GM21515 (cell line): ENCODE data around the gene TBXAS1.
"Not testable (repeated sequence)": the region's sequence is repeated elsewhere in the genome, so short reads cannot be mapped to it uniquely, and the experiment has no call there.

Experiments used
- ATAC-seq: cut with Tn5 transposase; IDR thresholded peaks from one replicate; pipeline ENCODE4 v1.9.1; 2021; ENCODE audit not compliant: unreplicated experiment

TBXAS1 gene

DNA sequence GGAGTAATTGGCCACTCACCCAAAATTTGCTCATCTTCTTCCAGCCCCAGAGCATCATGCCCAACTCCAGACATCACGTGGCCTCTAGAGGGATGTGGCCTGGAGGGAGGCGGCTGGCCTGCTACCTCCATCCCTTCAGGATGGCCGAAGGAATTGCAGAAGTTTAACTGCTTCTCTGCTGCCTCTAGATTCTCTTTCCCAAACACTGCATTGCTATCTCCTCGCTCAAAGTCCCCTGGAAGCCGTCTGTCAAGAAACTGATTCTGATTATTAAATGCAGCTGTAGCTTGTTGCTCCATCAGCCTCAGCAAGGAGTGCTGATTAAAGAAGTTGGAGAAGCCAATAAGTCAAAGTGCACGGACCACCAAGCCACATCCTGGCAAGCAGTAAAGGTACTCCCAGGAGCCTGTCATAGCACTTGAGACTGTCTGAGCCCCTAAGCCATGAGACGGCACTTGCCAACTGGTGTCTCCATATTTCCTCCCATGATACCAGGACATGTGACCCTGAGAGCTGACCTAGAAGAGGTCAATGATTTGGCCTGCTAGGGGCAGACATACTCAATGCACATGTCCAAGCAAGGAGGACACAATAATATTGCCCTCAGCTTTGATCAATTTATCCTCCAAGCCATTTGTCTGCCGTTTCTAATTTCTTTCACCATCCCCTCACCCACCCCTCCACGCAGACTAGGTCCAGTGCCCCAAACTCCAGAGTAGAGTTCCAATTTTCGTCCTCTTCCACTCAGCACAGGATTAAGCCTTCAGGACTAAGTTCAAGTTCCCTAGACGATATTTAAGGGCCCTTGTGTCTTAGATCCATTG, 84.2 kb downstream of the TBXAS1 start:
- ATAC-seq, result no peak

DNA sequence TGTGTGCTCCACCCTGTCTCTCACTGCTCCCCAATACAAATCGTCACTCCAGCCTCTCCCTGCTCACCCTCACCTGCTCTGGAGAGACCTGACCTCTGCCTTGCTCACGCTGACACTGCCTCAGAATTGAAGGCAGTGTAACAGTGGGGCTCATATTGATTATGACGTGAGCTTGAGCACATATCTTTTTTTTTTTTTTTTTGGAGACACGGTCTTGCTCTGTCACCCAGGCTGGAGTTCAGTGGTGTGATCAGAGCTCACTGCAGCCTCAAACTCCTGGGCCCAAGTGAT, 84.7 kb downstream of the TBXAS1 start:
- ATAC-seq, result no peak

DNA sequence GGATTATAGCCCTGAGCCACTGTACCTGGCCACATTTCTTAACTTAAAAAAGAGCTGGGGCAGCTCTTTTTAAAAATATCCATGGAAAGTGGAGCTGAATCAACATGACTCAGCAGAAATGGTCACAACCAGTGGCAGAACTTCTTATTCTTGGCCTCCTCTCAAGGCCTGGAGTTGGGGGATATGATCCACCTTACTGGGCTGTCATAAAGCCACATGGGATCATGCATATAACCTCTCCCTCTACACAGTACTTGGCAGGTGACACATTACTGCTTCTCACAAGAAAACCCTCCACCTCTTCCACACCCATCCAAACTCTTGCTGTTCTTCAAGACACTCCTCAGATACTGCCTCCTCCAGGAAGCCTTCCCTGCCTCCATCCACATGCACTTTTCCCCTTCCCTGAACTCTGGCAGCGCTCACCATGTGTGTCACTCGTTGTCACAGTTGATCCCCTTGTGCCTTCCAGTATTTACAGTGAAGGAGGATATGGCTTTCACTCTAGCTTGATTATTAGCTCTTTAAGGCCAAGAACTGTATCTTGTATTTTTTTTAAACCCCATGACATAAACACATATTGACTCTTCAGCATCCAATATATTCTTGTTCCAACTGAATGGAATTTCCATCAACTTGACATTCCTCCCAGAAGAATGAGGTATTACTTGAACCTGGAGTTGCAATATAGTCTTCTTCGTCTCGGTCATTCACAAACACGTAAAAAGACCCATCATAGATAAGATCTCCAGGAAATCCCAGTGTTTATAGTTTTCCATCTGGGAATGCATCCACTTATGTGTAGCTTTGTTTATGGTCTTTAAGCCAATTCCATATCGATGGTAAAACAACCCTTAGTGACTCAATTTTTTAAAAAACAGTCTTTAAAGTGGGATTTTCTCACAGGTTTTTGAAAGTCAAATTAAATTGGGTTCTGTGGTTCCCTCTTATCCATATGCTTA, 85.5 kb downstream of the TBXAS1 start:
- ATAC-seq, result no peak

DNA sequence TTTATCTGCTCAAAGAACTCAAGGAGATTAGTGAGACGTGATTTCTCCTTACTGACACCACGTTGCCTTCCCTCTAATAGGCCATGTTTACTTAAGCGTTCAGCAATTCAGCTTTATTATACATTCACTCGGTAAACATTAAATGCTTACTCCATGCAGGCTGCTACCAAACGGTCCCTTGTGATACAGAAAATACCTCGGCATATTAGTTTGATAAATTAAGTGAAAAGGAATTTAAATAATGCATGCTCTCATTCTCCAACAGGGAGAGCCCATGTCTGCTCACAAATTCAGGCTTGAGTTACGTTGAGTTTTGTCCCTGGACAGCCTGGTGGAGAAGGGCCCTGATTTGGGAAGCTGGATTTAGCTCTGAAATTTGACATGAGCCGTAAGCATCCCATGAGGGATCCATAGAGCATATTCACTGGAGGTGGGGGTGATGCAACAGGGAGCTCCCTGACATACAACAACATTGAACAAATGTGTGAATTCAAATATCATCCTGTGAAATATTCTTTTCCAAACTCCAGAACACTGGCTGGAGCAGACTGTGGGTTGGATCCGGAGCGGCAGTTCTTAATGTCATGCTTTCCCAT, 86.3 kb downstream of the TBXAS1 start:
- ATAC-seq, result no peak

DNA sequence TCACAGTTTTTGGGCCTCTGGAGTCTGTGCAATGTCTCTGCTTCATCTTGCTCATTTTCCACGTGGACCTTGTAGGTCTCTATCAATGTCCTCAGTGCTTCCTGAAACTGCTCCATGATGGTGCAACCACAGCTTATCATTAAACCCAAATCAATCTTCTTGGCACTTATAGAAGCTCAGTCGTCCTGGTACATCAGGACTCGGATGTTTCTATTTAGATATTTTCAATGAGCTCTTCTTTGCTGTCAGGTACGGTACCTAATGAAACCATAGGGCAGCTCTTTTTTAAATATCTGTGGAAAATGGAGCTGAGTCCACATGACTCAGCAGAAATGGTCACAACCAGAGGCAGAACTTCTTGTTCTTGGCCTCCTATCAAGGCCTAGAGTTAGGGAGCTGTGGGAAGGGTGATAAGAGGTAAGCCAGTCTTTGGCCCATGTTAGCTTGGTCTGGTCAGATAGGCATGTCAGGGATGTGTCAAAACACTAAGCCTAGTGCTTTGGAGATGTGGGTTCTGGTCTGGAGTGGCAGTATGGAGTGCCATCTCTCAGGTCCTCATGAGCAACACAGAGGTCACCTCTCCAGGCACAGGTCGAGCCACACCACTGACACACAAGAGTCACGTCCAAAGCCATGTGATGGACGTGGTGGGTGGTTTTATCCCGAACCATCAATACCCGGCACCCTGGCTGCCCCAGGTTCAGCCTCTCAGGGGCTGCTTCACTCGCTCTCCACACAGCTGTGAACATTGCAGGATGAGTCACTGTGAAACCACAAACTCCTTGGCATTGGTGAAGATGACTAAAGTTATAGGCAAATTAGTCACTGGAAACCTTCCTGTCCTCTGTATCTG, 87.0 kb downstream of the TBXAS1 start:
- peak; percentile 81 for ATAC-seq

DNA sequence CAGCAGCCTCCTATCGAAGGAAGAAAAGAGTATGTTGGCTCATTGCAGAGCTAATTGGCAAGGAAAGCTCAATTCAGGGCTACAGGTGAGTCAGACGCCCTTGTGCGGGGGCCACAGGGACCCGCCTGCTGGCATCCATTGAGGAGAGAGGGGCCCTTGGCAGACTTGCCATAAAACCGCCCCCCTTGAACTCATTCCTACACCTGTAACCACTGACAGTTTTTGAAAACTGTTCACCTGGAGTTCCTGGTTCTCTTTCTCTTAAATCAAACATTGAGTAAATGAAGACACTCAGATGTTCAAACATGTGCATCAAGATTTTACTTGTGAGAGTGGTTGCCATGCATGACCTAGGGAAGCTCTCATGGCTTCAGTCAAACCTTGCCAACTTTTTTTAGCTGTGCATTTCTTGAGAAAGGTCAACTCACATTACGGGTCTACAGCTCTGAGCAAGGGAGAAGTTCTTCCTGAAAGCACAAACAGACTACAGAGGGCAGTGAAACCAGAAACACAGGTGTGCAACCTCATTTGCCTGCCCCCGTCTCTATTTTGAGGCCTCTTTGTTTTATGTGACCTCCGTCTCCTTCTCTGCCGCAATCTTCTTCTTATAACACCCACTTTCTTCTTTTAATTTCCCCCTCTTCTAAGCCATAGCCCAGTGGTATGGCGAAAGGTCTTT, 87.8 kb downstream of the TBXAS1 start:
- ATAC-seq, result peak; percentile 83

DNA sequence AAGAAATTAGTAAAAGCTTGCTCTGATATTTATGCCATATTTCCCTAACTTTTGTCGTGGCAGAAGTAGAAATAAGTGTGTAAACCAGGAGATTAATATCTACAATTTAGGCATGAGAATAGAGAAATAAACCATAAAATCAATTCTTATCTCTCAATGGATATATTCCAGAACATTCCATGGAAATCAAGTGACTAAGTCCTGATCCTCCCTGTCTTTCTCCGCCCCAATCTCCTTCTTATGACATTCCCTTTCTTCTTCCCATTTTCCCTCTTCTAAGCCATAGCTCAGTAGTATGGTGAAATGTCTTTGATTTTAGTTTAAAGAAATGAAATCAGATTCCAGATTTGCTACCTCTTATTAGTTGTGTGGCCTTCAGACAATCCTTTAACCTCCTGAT, 88.8 kb downstream of the TBXAS1 start:
- no peak for ATAC-seq

DNA sequence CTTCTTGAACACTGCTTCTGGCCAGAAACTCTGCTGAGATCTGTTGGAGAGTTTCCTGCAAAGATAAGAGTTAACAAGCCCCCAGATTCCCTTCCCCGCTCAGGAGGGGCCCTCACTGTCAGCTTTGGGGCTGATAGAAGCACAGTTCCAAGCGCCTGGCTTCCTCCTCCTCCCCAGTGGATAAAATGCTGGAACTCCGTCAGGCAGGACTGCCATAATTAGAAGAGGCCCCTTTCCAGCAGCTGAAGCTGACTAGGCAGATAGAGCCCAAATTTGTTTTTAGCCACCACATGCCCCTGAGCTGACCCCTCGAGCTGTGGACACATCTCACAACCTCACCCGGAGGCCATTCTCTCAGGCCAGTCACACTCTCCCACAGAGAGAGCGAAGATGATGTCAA, 89.4 kb downstream of the TBXAS1 start:
- ATAC-seq, result no peak

DNA sequence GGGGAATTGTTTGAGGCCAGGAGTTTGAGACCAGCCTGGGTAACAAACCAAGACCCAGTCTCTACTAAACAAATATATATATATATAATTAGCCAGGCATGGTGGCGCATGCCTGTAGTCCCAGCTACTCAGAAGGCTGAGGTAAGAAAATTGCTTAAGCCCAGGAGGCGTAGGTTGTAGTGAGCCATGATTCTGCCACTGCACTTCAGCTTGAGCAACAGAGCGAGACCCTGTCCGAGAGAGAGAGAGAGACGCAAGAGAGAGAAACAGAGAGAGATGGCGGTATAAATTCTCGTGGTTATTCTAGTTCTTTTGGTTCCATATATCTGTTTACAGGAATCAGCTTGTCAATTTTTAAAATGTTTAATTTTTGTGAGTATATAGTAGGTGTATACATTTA, 94.0 kb downstream of the TBXAS1 start:
- no peak for ATAC-seq

DNA sequence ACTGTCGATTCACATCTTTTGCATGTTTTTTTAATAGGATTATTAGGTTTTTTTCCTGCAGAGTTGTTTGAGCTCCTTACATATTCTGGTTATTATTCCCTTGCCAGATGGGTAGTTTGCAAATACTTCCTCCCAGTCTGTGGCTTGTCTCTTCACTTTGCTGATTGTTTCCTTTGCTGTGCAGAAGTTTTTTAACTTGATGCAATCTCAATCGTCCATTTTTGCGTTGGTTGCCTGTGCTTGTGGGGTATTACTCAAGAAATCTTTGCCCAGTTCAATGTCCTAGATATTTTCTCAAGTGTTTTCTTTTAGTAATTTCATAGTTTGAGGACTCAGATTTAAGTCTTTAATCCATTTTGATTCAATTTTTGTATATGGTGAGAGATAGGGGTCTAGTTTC, 95.4 kb downstream of the TBXAS1 start:
- ATAC-seq, result no peak

DNA sequence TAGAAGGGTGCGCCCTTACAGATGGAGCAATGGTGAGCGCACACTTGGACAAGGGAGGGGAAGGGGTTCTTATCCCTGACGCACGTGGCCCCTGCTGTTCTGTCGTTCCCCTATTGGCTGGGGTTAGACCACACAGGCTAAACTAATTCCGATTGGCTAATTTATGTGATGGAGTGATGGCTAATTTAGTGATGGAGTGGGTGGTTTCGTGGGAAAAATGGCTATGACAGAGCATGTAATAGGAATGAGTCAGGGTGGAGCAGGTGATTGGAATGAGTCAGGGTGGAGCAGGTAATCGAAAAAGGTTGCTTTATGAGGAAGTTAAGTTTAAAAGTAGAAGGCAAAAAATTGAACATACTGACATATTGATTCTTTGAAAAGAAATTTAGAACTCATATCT, 100.2 kb downstream of the TBXAS1 start:
- ATAC-seq, result not testable (repeated sequence)

DNA sequence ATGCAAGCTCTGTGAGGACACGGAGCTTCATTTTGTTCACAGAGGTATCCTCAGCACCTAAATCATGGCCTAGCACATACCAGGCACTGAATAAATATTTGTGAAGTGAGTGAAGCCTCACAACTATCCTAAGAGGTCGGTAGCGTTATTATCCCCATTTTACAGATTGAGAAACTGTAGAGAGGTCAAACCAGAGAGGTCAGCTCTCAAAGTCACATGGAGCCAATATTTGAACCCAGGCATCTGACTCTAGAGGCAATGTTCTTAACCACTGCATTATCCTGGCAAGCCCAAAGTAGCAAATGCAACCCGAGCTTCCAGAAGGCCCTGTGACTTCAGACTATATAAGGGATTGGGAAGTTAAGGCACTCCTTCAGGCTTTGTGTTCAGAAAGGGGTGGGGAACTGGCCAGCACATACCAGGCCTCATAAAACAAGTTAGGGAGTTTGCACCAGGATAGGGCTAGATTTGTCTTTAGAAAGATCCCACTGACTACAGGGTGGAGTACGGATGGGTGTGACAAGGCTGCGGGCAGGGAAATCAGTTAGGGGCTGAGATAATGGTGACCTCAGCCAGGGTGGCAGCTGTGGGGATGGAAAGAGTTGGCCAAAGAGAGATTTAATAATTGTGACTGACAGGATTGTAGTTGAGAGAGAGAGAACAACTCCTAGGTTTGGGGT, 101.4 kb downstream of the TBXAS1 start:
- no peak for ATAC-seq

DNA sequence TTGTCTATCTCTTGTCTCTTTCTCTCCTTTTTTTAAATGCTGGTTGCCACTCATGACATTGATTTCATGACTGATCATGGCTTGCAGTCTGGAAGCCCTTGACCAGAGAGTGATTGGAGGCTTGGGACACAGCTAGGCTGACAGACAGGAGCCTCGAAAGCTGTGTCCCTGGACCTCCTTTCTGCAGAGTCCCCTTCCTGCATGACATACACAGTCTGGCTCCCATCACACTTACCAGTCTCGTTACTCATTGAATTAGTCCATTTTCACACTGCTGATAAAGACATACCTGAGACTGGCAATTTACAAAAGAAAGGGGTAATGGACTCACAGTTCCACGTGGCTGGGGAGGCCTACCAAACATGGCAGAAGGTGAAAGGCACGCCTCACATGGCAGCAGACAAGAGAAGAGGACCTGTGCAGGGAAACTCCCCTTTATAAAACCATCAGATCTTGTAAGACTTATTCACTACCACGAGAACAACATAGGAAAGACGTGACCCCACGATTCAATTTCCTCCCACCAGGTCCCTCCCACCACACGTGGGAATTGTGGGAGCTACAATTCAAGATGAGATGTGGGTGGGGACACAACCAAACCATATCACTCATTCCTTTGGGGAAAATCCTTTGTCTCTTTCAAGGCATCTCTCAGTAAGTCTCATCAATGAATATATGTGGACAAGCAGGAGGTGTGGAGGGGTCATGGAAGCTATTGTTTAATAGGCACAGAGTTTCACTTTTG, 102.3 kb downstream of the TBXAS1 start:
- no peak for ATAC-seq

DNA sequence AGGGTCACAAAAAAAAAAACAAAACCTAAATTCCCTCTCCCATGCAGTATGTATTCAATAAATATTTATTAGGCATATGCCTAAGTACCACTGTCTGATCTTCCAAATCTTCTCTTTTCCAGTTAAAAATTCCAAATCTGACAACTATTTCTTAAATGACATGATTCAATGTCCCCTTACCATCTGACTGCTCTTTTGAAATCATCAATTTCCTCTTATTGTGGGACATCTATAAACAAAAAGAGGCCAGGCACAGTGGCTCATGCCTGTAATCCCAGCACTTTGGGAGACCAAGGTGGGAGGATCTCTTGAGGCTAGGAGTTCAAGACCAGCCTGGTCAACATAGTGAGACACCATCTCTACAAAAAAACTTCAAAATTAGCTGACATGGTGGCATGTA, 103.5 kb downstream of the TBXAS1 start:
- ATAC-seq, result no peak

DNA sequence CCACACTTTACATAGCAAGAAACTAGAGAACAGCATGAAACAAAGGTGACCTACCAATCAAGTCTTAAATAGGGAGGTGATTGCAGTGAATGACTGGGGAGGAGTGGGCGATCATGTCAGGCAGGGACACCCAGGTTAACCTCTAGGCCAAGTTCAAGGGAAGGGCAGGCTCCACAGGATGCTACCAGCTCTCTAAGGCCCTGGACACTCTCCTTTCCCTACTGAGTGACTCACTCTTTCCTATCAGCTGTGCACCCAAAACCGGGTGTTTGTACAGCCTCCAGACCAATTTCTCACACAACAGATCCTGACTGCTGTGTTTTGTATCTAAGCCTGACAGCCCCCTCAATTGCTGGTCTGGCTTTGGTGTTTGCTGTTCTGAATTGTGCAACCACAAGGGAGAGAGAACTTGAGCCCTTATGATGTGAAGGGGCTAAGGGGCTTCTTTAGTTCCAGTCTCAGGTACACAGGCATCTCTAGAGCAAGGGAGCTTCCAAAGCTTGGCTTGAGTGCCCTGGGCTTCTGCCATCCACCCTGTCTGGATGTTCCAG, 107.8 kb downstream of the TBXAS1 start:
- ATAC-seq, result no peak

DNA sequence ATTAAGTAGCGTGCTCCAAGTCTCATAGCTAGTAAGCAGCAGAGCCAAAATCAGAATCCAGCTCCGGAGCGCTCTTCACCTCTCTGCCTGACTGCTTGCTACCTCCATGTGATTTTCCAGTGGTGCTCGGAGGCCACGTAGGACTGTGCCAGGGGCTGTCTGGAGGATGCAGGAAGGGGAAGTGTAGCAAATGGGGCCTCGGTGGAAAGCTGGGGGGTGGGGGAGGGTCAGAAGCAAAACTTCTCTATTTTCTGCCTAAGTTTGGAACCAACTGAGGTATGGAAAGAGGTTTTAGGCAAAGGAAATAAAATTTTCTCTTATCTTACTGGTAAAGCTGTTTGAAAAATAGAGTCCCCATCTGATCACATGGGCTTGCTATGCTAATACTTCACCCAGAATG, 108.7 kb downstream of the TBXAS1 start:
- ATAC-seq, result no peak

DNA sequence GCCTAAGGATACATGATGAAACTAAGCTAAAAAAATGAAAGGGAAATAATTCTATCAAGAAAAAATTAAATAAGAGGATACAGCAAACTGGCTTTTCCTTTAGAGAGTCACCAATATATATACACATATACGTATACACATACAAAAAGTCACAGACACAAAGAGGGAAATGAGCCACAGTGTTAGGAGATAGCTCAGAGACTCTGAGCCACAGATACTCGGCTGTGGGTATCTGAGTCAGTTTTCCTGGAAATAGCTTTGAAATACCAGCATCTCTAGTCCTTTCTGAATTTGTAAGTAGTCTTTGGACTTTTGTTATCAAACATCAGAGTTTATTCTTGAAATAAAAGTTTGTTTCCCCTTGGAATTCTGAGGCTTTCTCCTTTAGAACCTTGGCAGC, 111.8 kb downstream of the TBXAS1 start:
- ATAC-seq, result no peak

DNA sequence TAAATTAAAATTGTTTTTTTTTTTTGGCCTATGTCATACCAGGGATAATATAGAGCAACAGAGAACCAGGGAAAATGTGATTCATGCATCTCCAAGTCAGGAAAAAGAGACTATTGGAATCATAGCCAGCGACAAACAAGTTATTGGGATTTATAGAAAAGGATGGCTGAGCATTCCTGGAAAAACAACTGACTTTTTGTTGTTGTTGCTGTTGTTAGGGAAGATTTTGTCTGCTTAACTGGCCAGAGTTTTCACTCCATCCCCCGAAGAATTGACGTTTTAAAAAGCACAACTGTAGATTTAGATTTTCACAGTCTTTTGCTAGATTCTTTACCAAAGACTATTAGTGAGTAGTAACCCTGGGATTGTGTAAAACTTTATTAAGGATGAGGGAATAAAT, 112.4 kb downstream of the TBXAS1 start:
- no peak for ATAC-seq

DNA sequence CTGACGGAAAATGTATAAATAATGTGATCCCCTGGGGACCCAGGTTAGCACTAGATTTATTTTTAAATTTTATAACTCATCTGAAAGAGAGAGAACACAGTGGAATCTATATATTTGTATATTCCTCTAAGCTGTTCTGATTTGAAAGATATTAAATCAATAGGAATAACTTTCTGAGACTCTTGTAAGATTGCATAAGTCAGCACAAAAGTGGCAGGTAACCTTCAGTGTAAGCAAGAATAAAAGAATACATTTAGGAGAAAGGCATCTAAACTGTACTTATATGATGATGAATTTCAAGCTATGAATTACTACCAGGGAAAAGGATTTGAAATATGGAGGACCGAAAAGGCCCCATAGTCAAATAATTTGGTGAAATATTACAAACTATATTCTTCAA, 112.8 kb downstream of the TBXAS1 start:
- no peak for ATAC-seq
